ENCODE data around the gene FABP2.

DNA sequence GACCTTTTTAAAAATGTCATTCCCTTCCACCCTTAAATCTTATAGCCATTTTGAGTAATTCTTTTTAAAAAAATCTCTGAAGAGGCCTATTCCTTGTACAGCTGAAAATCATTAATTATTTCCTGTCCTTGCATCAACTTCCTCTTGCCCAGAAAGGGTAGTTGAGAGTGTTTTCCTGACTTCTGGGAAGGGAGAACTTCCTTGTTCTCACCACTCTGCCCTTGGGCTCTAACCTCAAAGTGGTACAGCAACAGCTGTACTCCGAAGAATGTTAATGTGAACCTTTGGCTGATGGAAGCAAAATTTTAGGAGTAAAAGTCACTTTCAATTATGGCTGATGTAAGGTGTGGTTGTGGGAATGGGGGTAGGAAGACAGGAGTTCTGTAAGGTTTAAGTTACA, 15.1 kb upstream of the FABP2 start:
- TF ChIP-seq EZH2 (optimal IDR thresholded peaks at IDR 0.05; ENCODE audit: low read depth, low read length) (no peak), EZH2phosphoT487 (IDR thresholded peaks at IDR 0.05; ENCODE audit: low read length) (no peak)
- TF ChIP-seq, protein P1, sequence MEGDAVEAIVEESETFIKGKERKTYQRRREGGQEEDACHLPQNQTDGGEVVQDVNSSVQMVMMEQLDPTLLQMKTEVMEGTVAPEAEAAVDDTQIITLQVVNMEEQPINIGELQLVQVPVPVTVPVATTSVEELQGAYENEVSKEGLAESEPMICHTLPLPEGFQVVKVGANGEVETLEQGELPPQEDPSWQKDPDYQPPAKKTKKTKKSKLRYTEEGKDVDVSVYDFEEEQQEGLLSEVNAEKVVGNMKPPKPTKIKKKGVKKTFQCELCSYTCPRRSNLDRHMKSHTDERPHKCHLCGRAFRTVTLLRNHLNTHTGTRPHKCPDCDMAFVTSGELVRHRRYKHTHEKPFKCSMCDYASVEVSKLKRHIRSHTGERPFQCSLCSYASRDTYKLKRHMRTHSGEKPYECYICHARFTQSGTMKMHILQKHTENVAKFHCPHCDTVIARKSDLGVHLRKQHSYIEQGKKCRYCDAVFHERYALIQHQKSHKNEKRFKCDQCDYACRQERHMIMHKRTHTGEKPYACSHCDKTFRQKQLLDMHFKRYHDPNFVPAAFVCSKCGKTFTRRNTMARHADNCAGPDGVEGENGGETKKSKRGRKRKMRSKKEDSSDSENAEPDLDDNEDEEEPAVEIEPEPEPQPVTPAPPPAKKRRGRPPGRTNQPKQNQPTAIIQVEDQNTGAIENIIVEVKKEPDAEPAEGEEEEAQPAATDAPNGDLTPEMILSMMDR (IDR thresholded peaks at IDR 0.05; ENCODE audit: low read length) = no peak

All from MM.1S (cell line).